Activated gamma-delta T cell treated with Interleukin-2 at 50 U/mL for 16 hours (primary cell): Measurements from ENCODE around the gene PRM3.
A peak's percentile ranks its signal among the peaks of the same experiment; 100 is the strongest.

Source experiments
- DNase-seq: peaks from one replicate; pipeline ENCODE4 v3.0.0-alpha.2; 2020

PRM3 gene

DNA sequence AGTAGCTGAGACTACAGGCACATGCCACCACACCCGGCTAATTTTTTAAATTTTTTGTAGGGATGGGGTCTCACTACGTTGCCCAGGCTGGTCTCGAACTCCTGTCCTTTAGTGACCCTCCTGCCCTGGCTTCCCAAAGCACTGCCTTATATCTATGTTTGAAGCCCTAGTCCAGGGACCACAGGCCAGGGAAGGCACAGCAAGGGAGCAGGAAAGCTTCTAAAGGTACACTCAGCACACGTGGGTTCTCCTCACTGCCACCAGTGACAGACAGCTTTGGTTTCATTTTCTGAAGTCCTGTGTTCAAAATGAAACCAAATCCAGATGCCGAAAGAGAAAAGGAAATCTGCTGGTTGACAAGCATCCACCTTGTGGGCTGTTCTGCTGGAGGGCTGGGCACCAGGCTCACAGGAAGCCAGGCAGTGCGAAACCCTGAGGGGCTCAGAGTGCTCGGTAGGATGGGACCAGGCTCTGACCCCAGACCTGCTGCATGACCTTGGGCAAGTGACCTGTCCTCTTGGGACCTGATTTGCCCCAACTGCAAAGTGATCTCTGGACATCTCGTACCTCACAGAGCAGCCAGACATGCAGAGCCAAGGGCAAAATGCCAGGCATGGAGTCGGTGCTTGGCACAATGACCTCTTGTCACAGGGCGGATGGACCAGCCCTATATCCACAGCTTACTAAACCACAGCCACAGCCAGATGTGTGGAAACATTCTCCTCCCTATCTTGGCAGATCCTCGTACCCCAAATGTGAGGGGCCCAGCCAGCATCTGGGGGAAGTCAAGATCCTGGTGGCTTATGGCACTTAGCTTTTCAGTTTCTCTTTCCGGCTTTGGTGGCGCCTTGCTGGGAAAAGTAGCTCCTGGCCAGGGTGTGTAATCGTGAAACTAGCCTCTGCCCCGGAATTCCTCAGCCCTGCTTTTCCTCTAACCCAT is 14.6 kb downstream of the PRM3 start:
- no peak for DNase-seq

DNA sequence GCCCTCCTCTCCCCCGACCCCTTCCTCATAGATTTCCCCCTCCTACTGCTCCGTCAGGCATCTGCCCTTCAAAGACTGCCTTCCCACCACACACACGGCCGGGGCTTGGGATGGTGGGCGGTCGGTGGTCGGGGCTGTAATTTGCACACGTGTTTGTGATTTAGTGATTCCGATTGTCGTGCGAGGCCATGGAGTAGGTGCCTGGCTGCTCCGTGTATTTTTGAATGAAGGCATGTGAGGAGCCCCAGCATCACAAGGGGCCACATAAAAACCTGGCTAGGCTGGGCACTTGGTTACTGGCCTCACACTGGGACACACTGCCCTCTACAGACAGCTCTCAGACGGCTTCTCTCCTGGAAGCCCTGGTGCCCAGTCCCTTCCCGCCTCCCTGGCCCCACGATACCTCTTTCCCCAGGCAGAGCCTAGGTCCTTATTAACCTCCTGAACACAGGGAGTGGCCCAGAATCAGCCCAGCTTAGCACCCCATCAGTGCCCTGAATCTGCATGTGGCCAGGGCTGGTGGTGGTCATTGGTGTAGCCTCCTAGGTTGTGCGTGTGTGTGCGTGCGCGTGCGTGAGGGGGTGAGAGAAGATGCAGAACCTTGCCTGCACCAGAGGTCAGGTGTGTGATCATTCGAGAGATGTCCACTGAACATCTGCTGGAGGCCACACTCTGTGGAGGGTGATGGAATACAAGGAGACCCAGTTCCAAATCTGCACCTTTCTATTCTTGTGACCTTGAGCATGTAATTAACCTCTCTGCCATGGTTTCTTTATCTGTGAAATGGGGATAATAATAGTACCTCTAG is 16.1 kb downstream of the PRM3 start:
- peak; percentile 63 for DNase-seq

DNA sequence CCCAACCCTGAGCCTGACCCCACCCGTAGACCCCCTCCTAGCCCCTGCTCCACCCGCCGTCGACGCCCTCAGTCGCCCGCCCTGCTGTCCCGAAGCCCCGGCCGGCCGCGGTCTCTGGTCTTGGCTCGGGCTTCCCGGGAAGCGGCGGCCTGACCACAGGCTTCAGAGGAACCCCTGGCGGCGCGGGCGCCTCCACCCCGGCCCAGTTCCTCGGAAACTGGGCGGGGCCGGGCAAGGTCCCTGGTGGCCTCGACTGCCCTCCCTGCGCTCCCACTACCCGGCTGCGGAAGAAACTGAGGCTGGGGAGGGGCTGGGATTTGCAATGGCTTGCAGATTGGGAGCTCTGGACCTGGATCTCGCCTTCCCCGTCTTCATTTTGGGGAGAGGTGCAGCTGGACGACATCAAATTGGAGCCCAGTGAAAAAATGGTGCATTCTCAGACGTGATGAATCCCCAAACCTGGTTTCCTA is 16.7 kb downstream of the PRM3 start:
- DNase-seq: no peak

DNA sequence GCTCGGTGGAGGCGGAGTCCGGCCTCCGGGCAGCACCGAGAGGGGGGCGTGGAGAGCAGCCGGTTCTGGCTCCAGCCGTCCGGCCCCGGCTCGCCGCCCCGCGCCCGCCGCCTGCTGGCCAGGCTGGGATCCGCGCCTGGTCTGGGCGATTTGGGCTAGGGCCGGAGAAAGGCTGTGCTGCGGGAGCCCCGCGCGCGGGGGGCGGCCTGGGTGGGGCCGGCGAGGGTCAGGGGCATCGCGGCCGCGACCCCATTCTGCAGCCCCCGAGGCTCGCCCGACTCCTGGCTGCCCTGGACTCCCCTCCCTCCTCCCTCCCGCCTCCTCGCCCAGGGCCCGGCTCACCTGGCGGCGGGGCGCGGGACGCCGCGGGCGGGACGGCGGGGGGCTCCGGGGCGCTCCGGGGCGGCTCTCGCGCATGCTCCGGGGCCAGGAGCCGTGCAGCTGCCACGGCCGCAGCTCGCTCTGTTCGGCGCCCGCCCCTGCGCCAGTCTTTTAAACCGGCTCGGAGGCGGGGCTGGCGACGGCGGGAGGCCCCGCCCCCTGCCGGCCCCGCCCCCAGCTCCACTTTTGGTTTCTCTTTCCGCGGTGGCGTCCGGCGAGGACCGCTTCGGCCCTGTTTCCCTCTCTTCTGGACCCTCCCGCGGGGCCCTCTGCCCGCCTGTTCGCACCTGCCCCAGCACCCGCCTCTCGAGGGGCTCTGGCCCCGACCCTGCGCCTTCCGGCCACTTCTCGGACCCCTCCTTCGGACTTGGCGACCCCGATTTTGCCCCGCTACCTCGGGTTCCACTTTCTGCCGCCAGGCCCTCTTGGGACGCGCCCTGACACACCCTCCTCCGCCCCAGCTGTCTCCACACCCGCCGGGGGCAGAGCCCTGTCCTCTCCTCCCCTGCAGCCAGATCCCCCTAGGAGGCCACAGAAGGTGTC is 17.4 kb downstream of the PRM3 start, which contains the start of gene SOCS1:
TSS of gene SOCS1 (minus strand) at position 468 of the 924 bp plus-strand sequence. CDS start 726 bp downstream, outside the sequence.
- peak; percentile 85 for DNase-seq

DNA sequence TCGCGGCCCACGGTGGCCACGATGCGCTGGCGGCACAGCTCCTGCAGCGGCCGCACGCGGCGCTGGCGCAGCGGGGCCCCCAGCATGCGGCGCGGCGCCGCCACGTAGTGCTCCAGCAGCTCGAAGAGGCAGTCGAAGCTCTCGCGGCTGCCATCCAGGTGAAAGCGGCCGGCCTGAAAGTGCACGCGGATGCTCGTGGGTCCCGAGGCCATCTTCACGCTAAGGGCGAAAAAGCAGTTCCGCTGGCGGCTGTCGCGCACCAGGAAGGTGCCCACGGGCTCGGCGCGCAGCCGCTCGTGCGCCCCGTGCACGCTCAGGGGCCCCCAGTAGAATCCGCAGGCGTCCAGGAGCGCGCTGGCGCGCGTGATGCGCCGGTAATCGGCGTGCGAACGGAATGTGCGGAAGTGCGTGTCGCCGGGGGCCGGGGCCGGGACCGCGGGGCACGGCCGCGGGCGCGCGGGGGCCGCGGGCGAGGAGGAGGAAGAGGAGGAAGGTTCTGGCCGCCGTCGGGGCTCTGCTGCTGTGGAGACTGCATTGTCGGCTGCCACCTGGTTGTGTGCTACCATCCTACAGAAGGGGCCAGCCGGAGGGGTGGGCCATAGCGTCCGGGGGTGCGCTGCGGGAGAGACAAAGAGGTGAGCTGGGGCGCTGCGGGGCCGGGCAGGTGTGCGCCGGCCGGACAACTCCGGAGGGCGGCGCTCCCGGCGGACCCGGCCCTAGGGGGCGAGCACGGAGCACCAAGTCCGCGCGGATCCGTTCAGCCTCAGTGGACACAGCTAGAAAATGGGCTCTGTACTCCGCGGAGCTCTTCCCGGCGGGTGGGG is 18.3 kb downstream of the PRM3 start:
- DNase-seq: peak; percentile 62

DNA sequence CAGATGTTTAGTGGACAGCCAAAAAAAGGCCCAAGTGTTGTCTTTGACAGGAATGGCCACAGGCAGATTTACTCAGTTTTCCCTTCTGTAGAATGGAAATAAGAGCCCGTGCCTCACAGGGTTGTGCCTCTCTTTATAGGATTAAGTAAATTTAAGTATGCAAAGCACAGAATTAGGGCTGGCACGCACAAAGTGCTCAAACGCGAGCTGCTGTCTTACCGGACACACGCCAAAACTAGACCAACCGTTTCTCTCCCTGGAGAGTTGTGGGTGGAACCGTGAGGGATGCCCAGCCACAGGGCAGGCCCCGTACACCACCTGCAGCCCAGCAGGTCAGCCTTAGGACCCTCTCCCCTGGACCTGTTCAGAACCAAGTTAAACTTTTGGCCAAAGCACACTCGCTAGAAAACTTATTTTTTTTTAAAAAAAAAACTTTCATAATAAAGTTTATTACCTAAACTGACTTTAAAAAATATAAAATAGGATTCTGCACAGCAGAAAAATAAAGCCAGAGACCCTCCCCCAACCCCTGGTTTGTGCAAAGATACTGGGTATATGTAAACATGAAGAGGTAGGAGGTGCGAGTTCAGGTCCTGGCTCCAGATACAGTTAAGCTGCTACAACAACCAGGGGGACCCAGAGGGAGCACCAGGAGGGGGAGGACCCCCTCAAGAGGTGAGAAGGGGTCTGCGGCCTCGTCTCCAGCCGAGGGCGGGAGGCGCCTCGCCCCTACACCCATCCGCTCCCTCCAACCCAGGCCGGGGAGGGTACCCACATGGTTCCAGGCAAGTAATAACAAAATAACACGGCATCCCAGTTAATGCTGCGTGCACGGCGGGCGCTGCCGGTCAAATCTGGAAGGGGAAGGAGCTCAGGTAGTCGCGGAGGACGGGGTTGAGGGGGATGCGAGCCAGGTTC is 19.2 kb downstream of the PRM3 start:
- no peak for DNase-seq

DNA sequence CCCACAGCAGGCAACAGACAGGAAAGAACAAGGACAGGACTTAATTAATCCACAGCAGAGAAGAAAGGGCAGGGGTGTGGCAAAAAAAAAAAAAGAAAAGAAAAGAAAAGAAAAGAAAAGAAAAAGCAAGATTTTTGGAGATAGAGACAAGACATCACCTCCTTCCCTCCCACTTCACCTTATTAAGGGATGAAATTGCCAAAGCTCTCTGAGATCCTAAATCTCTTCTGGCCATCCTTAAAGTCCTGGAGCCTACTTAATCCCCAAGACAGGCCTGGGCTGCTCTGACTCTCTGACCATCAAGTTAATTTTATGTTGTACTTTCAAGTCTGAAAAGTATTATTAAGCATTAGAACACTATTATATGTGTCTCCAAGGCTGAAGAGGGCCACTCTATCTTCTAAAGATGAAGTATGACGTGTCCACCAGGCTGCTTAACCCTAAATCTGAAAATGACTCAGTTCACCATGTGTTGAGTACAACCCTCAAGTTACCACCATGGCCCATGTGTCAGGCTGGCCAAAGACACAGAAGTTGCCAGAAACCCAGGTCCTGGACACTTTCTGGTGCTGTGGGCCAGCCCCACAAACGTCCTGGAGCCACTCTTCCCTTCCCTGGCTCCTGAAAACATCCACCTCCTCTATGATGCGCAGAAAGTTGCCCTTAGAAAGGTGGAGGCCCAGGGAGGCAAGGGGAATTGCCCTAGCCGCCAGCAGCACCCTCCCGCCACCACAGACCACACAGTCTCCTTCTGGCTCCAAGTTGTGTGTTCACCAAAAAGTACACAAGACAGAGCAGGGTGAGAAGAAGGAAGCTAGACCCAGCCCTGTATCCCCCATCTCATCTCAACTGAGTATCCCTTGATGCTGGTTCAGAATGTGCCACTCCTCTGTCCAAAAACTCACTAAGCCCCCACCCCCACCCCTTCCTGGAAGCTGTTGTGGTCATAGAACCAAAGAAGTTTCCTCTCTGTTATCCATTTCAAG is 20.1 kb downstream of the PRM3 start:
- peak; percentile 38 for DNase-seq

DNA sequence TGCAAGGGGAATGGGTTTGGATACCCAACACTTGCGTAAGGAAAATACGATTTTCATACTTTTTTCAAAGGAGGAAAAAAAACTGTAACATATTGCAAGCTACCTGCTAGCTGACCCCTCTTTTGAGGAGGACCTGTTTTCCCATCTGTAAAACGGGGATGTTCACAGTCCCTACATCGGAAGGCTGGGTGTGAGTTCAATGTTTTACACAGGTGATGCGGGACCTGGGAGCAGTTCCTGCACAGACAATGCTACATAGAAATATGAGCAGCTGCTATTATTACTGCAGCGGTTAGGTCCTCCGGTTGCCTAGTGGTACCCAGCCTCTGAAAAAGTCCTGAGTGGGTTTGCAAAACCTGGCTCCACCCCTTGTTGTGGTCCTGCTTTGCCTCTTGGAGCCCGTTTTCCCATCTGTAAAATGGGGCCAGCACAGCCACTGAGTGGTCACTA is 20.9 kb downstream of the PRM3 start:
- DNase-seq: no peak

DNA sequence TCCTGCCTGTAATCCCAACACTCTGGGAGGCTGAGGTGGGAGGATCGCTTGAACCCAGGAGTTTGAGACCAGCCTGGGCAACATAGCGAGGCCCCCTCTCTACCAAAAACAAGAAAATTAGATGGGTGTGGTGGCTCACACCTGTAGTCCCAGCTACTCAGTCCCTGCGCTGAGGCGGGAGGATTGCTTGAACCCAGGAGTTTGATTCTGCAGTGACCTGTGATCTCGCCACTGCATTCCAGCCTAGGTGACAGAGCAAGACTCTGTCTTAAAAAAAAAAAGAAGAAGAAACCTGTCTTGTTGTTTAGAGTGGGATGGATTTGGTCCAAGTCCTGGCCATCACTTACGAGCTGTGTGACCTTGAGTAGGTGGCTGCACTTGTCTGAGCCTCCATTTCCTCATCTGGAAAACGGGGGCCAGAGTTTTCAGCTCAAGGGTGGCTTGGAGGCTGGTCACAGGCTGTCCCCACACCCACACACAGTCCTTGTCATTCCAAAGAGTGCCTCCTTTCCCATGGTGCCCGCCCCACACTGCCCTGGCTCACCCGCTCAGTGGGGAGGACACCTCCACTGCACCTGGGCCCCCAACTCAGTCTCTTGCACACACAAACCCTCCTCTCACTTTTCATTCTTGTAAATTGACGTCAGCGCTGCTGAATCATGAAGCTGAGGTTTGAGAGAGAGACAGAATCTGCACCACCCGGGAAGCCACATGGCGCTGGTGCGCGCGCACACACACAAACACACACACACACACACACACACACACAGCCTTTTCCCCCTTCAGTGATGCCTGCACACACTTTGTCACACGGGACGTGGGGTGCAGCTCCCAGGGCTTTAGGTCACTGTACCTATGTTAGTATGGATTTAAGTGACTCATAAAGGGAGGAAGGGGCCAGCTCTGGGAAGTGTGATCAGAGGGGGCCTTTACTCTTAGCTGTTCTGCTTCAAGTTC is 21.6 kb downstream of the PRM3 start:
- peak; percentile 74 for DNase-seq

DNA sequence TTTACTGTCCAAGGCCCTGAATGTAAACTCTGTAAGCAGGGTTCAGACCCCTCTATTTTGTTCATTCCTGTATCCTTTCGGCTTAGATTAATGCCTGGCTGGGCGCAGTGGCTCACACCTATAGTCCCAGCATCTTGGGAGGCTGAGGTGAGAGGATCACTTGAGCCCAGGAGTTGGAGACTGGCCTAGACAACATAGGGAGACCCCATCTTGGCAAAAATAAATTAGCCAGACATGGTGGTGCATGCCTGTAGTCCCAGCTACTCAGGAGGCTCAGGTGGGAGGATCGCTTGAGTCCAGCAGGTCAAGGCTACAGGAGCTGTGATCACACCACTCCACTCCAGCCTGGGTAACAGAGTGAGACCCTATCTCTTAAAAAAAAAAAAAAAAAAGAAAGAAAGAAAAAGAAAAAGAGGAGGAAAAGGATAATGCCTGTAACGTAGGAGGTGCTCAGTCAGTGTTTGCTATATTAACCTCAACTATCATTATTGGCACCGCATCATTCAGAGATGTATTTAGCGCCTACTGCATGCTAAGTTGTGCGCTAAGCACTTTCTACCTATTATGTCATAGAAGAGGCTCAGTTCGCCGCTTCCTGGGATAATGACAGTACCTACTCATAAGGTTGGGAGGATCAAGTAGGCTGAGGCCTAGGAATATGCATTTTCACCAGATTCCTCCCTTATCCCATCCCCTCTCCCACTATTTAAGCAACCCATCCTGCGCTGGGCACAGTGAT is 22.5 kb downstream of the PRM3 start:
- no peak for DNase-seq

DNA sequence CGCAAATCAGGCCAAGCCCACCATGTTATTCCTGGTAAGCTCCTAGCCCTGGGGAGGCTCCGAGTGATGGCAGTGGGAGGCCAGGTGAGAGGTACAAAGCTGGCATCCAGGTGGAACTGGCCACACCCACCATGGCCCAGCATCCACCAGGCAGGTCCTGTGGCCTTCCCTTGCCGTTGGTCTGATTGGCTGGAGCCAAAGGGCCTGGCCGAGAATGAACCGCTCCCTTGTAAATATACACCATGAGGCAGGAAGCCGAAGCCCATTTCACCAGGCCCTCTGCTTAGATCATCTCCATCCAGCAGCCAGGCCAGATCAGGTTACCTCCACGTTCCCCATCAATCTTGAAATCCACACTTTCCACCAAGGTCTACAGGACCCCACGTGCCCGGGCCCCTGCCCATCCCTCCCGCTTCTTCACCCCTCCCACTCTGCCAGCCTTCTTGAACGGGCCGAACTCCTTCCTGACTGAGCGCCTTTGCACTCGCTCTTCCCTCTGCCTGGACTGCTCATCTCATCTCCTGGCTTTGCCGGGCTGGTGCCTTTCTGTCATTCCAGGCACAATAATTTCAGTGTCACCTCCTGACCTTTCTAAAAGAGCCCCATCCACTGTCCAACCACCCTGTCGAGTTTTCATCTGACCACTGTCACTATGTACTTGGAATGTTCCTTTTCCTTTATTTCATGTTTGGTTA is 23.2 kb downstream of the PRM3 start:
- no peak for DNase-seq

DNA sequence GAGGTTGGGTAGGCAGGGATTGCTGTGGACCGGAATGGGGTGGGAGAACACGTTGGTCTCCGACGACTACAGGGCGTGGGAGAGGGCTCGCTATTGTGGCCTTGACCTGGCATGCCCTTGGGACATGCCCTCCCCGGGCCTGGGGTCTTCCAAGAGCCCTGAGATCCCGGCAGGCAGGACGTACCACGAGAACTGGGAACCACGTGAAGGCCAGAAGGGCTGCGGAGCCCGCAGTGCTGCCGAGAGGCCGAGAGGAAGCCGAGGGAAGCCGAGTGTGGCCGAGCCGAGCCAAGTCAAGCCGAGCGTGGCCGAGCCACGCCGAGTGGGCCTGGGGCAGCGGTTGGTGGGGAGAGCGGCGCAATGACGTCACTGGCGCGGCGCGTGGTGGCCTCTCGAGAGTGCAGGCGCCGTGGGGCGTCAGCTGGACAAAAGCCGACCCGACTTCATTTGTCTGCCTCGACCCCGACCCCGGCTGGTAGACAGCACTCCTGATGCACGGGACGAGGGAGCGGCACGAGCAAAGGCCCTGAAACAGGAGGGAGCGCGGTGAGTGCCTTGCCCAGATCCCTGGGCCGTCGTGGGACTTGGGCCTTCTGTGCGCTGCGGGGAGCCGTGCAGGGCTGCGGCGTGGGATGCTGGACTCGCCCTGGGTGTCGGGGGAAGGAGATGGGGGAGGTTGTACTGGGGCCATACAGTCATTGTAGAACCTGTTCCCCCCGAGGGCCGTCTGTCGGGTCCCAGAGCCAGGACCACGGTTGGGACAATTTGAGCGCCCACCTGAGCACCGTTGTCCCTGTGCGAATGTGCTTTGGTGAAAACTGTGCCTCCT is 24.0 kb downstream of the PRM3 start:
- DNase-seq: no peak

DNA sequence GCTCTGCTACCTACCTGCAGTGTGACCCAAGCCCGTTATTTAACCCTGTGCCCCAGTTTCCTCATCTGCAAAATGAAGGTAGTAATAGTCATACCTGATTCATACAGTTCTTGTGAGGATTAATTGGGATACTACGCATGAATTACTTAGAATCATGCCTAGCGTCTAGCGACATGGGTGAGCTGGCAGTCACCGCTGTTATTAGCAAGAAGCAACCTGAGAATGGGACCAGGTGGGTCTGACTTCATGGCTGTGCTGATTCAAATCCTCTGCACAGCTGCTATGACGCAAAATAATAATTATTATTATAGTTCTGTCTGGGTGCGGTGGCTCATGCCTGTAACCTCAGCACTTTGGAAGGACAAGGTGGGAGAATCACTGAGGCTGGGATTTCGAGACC is 25.3 kb downstream of the PRM3 start:
- DNase-seq: no peak

DNA sequence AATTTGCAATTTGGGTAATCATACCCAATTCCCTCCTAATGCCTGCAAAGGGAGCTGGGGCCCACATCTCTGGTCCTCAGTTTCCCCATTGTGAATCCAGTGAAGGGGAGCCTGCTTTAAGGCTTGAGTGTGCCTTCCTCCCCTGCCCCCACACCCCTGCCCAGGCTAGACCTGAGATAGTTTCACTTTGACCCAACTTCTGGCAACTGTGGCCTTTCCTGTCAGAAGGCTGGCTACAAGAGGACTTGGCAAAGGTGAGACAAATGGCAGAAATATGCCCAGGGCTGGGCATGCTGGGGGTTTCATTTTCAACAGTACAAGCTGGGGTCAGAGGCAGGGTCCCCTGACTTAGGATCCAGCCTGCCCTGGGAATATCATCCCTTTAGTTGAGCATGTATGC is 27.4 kb downstream of the PRM3 start:
- no peak for DNase-seq

DNA sequence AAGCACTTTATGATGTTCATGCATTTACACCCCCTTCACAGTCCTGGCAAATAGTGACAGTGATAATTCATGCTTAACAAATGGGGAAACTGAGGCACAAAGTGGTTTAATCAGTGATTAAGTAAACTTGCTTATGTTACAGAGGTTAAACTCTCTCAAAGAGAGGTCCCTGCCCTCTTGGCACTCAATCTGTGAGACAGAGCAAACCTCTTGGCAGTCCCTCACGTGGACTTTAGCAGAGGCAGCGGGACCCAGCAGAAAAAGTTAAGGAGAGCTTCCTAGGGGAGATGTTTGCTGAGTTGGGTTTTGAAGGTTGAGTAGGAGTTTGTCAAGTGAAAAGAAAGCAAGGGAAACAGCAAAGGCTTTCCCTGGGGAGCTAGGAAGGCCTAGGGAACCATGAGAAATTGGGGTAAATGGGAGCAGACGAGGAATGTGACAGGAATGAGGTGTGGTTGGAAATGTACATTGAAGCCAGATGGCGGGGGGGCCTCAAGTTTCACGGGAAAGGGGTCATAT is 28.1 kb downstream of the PRM3 start:
- no peak for DNase-seq
